ENCODE data around the gene CCL16. TPM values are rescaled to one million over a fixed set of nuclear protein-coding genes. Genes with fewer than 3 reads are reported as not detected.

Gene CCL16
- total RNA-seq, 1 donor from 2014 or later: not detected

DNA sequence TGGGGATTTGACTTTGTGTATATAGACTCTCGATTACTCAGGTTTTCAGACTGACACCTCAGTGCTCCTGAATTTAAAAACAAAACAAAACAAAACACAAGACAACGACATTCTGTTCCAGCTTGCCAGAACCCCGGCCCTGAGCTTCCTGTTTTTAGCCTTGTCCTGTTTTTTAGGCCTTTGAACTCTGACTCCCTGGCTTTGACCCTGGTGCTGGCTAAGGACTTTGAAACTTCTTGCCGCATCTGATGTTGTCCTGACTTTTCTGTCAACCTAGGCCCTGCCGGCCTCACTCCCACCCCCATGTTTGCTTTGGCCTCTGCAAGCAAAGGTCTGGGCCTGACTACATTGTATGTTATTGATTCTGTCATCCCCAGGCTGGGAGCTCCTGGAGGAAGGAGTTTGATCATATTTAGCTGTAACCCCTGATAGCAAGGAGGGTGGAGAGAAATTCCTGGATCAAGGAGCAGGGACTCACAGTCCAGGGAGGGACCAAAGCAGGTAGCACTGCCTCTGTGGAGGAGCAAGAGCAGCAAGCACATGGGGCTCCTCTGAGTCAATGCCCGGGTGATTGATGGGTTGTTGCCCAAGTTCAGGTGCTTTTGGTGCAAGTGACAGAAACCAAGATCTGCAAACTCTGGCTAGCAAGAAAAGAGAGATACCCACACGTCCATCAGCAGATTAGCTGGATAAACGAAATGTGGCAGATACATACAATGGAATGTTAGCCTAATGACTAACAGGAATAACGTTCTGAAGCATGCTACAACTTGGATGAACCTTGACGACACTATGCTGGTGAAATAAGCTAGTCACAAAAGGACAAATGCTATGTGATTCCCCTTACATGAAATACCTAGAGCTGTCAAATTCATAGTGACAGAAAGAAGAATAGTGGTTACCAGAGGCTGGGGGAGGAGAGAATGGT lies 7.7 kb downstream of the CCL16 start:
- Mint-ChIP-seq H3K27ac (no peak overlapping the region), H3K36me3 (ENCODE audit: low read depth) (no peaks in the 10 kb centered on the region), H3K27me3 (peaks cover 8% of the 10 kb centered on the region), H3K4me3 (no peak overlapping the region), H3K4me1 (peaks cover 5% of the 10 kb centered on the region), H3K9me3 (no peaks in the 10 kb centered on the region)
- intact Hi-C loops (cut with micrococcal nuclease): no loop called here
- no peak for DNase-seq

DNA sequence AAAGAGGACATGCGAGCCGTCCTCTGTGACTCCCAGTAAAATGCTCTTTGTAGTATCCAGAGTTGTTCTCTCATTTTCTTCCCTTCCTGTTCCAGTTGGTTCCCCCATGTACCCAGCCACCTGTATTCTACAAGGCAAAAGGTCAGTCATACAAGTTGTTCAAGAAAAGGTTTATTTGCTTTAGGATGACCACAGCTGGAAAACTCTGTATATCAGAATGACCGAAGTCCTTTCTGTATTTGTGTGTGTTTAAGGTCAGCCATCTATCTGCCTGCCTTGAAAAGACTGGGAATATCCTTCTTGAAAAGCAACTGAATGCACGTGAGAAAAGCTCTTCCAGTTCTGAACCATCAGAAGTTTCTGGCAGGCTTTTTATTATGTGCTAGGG lies 8.4 kb downstream of the CCL16 start:
- Mint-ChIP-seq H3K9me3 (no peaks in the 10 kb centered on the region), H3K27me3 (peaks cover 8% of the 10 kb centered on the region), H3K4me1 (peaks cover 5% of the 10 kb centered on the region), H3K27ac (no peak overlapping the region), H3K36me3 (ENCODE audit: low read depth) (no peaks in the 10 kb centered on the region), H3K4me3 (no peak overlapping the region)
- intact Hi-C loops (cut with micrococcal nuclease): no loop called here
- no peak for DNase-seq

GRCh38 chr17:35972535-35972934 lies 8.8 kb downstream of the CCL16 start:
- Mint-ChIP-seq H3K4me3 (no peak overlapping the region), H3K27me3 (peaks cover 8% of the 10 kb centered on the region), H3K27ac (no peak overlapping the region), H3K36me3 (ENCODE audit: low read depth) (no peaks in the 10 kb centered on the region), H3K9me3 (no peaks in the 10 kb centered on the region), H3K4me1 (peaks cover 5% of the 10 kb centered on the region)
- intact Hi-C loops (cut with micrococcal nuclease): no loop called here
- DNase-seq: no peak

- no peak for DNase-seq
- intact Hi-C loops (cut with micrococcal nuclease): no loop called here
- no peak overlapping the region for H3K27ac Mint-ChIP-seq
- H3K9me3 Mint-ChIP-seq: no peaks in the 10 kb centered on the region
- H3K4me1 Mint-ChIP-seq: peaks cover 5% of the 10 kb centered on the region
- H3K36me3 Mint-ChIP-seq (ENCODE audit: low read depth): no peaks in the 10 kb centered on the region
- peaks cover 8% of the 10 kb centered on the region for H3K27me3 Mint-ChIP-seq
- H3K4me3 Mint-ChIP-seq: no peak overlapping the region
Observed at GRCh38 chr17:35972066-35972465, 9.2 kb downstream of the CCL16 start.

DNA sequence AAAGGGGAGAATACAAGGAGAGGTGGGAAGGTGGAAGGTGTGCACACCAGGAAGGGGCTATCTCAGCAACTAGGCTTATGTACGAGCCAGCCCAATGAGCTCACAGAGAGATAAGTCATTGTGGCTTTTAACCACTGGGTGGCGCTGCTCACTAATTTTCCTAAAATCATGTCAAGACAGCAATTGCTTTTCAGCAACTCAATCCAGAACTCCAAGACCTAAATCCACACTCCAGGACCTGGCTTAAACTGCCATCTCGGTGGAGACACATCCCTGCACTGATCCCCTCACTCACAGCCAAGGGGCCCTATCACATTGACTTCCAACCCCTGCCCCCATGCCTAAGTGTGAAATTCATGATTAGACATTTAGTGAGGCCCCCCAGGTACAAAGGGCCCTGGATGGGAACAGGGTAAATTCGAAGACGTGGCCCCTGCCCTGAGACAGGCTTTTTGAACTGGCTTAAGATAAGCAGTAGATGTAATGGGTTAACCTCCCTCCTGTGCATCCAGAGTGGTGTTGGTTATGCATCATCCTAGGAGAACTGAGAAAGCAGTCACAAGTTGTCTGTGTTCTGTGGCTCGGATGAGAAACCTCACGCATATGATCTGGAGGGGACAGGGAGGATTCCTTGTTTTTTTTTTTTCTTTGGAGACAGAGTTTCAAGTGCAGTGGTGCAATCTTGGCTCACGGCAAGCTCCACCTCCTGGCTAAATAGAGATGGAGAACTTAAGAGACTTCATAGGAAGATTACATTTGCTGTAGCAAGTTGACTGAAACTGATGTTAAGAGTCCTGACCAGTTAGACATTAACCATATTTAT lies 11.5 kb downstream of the CCL16 start:
- no peak overlapping the region for H3K4me3 Mint-ChIP-seq
- intact Hi-C loops (cut with micrococcal nuclease): loop anchor here (1.0 kb wide), 2 partner anchors 103 to 180 kb away; no protein-coding TSS in a partner anchor
- H3K9me3 Mint-ChIP-seq: no peaks in the 10 kb centered on the region
- H3K27me3 Mint-ChIP-seq: peaks cover 3% of the 10 kb centered on the region
- no peaks in the 10 kb centered on the region for H3K36me3 Mint-ChIP-seq (ENCODE audit: low read depth)
- peaks cover 5% of the 10 kb centered on the region for H3K4me1 Mint-ChIP-seq
- DNase-seq: peak; percentile 92
- no peak overlapping the region for H3K27ac Mint-ChIP-seq

- Mint-ChIP-seq H3K9me3 (no peaks in the 10 kb centered on the region), H3K36me3 (ENCODE audit: low read depth) (no peaks in the 10 kb centered on the region), H3K4me3 (no peak overlapping the region), H3K4me1 (peaks cover 5% of the 10 kb centered on the region), H3K27ac (no peak overlapping the region), H3K27me3 (peaks cover 11% of the 10 kb centered on the region)
- intact Hi-C loops (cut with micrococcal nuclease): loop anchor here (1.0 kb wide), 2 partner anchors 104 to 181 kb away; no protein-coding TSS in a partner anchor
- DNase-seq: no peak
Observed at GRCh38 chr17:35968520-35969054, 12.7 kb downstream of the CCL16 start.

DNA sequence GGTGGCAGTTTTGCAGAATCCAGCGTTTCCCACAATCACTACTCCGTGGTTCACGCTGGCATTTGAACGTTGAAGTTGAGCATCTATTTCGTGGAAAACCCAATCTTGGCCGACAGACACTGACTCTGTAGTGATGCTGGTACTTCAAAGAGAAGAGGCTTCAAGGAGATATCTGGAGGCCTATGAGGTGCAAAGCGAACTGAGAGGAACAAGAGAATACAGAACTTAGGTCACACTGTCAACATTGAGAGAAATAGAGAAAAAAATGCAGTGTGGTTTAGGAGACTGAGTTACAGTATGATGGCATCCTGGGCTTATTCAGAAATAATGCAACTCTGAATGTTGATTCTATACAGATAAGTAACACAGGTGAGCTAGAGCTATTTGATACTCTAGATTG lies 16.0 kb downstream of the CCL16 start:
- DNase-seq: no peak
- Mint-ChIP-seq H3K27me3 (peaks cover 19% of the 10 kb centered on the region), H3K36me3 (ENCODE audit: low read depth) (no peaks in the 10 kb centered on the region), H3K4me3 (no peak overlapping the region), H3K9me3 (no peaks in the 10 kb centered on the region), H3K4me1 (peaks cover 5% of the 10 kb centered on the region), H3K27ac (no peak overlapping the region)
- intact Hi-C loops (cut with micrococcal nuclease): no loop called here

GRCh38 chr17:35963663-35964062 lies 17.6 kb downstream of the CCL16 start:
- Mint-ChIP-seq H3K4me3 (no peak overlapping the region), H3K9me3 (no peaks in the 10 kb centered on the region), H3K4me1 (no peaks in the 10 kb centered on the region), H3K27me3 (peaks cover 21% of the 10 kb centered on the region), H3K27ac (no peak overlapping the region), H3K36me3 (ENCODE audit: low read depth) (no peaks in the 10 kb centered on the region)
- DNase-seq: no peak
- intact Hi-C loops (cut with micrococcal nuclease): no loop called here

GRCh38 chr17:35953720-35954119 lies 27.6 kb downstream of the CCL16 start:
- Mint-ChIP-seq H3K4me1 (no peaks in the 10 kb centered on the region), H3K36me3 (ENCODE audit: low read depth) (no peaks in the 10 kb centered on the region), H3K27me3 (peaks cover 38% of the 10 kb centered on the region), H3K9me3 (no peaks in the 10 kb centered on the region), H3K27ac (no peak overlapping the region), H3K4me3 (no peak overlapping the region)
- no peak for DNase-seq
- intact Hi-C loops (cut with micrococcal nuclease): no loop called here

DNA sequence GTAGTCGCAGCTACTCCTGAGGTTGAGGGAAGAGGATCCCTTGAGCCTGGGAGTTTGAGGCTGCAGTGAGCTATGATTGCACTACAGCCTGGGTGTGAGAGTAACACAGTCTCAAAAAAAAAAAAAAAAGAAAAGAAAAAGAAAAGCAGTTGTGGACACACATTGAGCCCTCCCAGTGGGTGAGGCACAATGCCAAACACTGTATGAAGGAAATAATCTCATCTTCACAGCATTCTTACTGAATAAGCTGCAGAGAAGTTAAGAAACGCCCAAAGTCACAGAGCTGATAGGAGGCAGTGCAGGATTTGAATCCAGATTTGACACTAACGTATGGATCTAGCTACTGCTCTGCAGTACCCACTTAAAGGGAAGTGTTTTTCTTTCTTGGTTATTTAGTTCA lies 31.9 kb downstream of the CCL16 start:
- intact Hi-C loops (cut with micrococcal nuclease): no loop called here
- no peak for DNase-seq
- H3K36me3 Mint-ChIP-seq (ENCODE audit: low read depth): no peaks in the 10 kb centered on the region

GRCh38 chr17:35948092-35948491 lies 33.2 kb downstream of the CCL16 start:
- intact Hi-C loops (cut with micrococcal nuclease): no loop called here
- Mint-ChIP-seq H3K36me3 (ENCODE audit: low read depth) (no peaks in the 10 kb centered on the region), H3K9me3 (no peaks in the 10 kb centered on the region), H3K27ac (no peak overlapping the region), H3K4me3 (no peak overlapping the region), H3K4me1 (no peaks in the 10 kb centered on the region), H3K27me3 (peaks cover 14% of the 10 kb centered on the region)
- DNase-seq: no peak

More for the DNA sequence above, 31.9 kb downstream of the CCL16 start:
- no peak overlapping the region for H3K27ac Mint-ChIP-seq
- no peaks in the 10 kb centered on the region for H3K9me3 Mint-ChIP-seq
- H3K4me3 Mint-ChIP-seq: no peak overlapping the region
- peaks cover 18% of the 10 kb centered on the region for H3K27me3 Mint-ChIP-seq
- no peaks in the 10 kb centered on the region for H3K4me1 Mint-ChIP-seq

GRCh38 chr17:35947156-35947585 lies 34.1 kb downstream of the CCL16 start:
- no peaks in the 10 kb centered on the region for H3K4me1 Mint-ChIP-seq
- no peak overlapping the region for H3K27ac Mint-ChIP-seq
- intact Hi-C loops (cut with micrococcal nuclease): no loop called here
- H3K9me3 Mint-ChIP-seq: no peaks in the 10 kb centered on the region
- no peak overlapping the region for H3K4me3 Mint-ChIP-seq
- DNase-seq: peak; percentile 85
- H3K36me3 Mint-ChIP-seq (ENCODE audit: low read depth): no peaks in the 10 kb centered on the region
- H3K27me3 Mint-ChIP-seq: peaks cover 8% of the 10 kb centered on the region

GRCh38 chr17:35944151-35944550 lies 37.1 kb downstream of the CCL16 start:
- no peak overlapping the region for H3K4me3 Mint-ChIP-seq
- H3K4me1 Mint-ChIP-seq: no peaks in the 10 kb centered on the region
- intact Hi-C loops (cut with micrococcal nuclease): no loop called here
- no peaks in the 10 kb centered on the region for H3K36me3 Mint-ChIP-seq (ENCODE audit: low read depth)
- H3K27ac Mint-ChIP-seq: no peak overlapping the region
- H3K9me3 Mint-ChIP-seq: no peaks in the 10 kb centered on the region
- H3K27me3 Mint-ChIP-seq: peaks cover 6% of the 10 kb centered on the region
- no peak for DNase-seq

DNA sequence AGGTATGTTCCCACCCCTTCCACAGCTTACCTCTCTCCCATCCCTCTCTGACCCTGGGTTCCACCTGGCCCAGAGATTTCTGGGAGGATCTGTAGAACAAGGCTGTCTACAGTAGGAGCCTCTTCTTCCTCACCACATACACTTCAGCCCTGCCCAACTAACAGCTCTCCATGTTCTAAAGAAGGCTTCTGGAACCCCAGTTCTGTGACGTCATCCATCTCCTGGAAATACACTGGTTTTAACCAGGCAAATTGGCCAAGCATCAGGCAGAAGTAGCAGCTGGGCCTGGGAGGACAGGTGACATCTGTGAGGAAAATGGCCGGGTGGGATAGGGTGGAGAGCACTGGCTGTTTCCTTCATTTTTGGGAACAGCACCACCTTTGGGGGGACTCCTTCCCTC lies 37.8 kb downstream of the CCL16 start, which contains the start of gene LYZL6:
Gene LYZL6 (minus strand): TSS at position 177 of the 400 bp plus-strand sequence. CDS start 4,357 bp downstream, outside the sequence.
- intact Hi-C loops (cut with micrococcal nuclease): no loop called here
- no peak for DNase-seq
- H3K4me3 Mint-ChIP-seq: no peak within 1 kb of the TSS
- H3K36me3 Mint-ChIP-seq (ENCODE audit: low read depth): no peaks in the 10 kb centered on the region
- H3K4me1 Mint-ChIP-seq: no peaks in the 10 kb centered on the region
- peaks cover 8% of the 10 kb centered on the region for H3K27me3 Mint-ChIP-seq
- no peaks in the 10 kb centered on the region for H3K9me3 Mint-ChIP-seq
- H3K27ac Mint-ChIP-seq: no peak within 1 kb of the TSS

Data from activated CD4-positive, alpha-beta T cell treated with anti-CD3 and anti-CD28 coated beads, Interleukin-2, amount 10 ng/mL, durations not matched to agents 24 days and 14 days (primary cell).